OCI-LY3 (cell line): ENCODE results near the gene PDZRN3.

Source experiments
- H2AFZ ChIP-seq: fragments of 200-600, 300-600 bp; shearing (Covaris generic); 2 replicates; pipeline ENCODE4 v1.6.0; 2014; ENCODE audit warnings: antibody characterized with exemption, low read depth, low read length
- H3K27ac ChIP-seq: fragments of 200-600, 300-600 bp; sonication (generic); 2 replicates; pipeline ENCODE4 v1.5.1; 2014; ENCODE audit warnings: mild to moderate bottlenecking, low read length, moderate library complexity, mixed read lengths
- H3K27me3 ChIP-seq: fragments of 200-600, 300-600 bp; sonication (generic); 2 replicates; pipeline ENCODE4 v1.6.1; 2014; ENCODE audit warnings: low read depth, low read length, mixed read lengths
- H3K36me3 ChIP-seq: fragments of 200-600, 300-600 bp; sonication (generic); replicated peaks from 2 replicates; pipeline ENCODE3; 2014; ENCODE audit warnings: low read depth, low read length, mixed read lengths
- H3K4me1 ChIP-seq: fragments of 300-600, 200-600 bp; sonication (generic); 2 replicates; pipeline ENCODE4 v1.6.1; 2014; ENCODE audit warnings: low read length, mixed read lengths
- H3K4me2 ChIP-seq: fragments of 200-600, 300-600 bp; sonication (generic); 2 replicates; pipeline ENCODE4 v1.6.1; 2014; ENCODE audit warnings: low read length, mixed read lengths
- H3K4me3 ChIP-seq: fragments of 300-600, 200-600 bp; sonication (generic); 2 replicates; pipeline ENCODE4 v1.5.1; 2014; ENCODE audit warnings: antibody characterized with exemption, mild to moderate bottlenecking, low read length, moderate library complexity
- H3K79me2 ChIP-seq: fragments of 300-600, 200-600 bp; shearing (Covaris generic); 2 replicates; pipeline ENCODE4 v1.6.1; 2014; ENCODE audit warnings: mild to moderate bottlenecking, low read length, mixed read lengths
- H3K9ac ChIP-seq: fragments of 300-600, 200-600 bp; shearing (Covaris generic); 2 replicates; pipeline ENCODE4 v1.6.0; 2014; ENCODE audit warnings: mild to moderate bottlenecking, low read length, moderate library complexity
- H3K9me3 ChIP-seq: fragments of 200-600, 300-600 bp; shearing (Covaris generic); 2 replicates; pipeline ENCODE4 v1.6.1; 2014; ENCODE audit warnings: low read length, mixed read lengths; ENCODE audit not compliant: insufficient read depth
- H4K20me1 ChIP-seq: fragments of 200-600, 300-600 bp; sonication (generic); 2 replicates; pipeline ENCODE4 v1.6.1; 2016; ENCODE audit warnings: low read length, mixed read lengths; ENCODE audit not compliant: insufficient read depth
- CTCF ChIP-seq: fragments of 200-600, 300-600 bp; sonication (generic); IDR thresholded peaks from 2 replicates; pipeline ENCODE4 v1.5.1; 2014; ENCODE audit warnings: antibody characterized with exemption, low read length, low read depth
- EZH2phosphoT487 ChIP-seq: fragments of 200-600 bp; shearing (Covaris generic); IDR thresholded peaks from 2 replicates; pipeline ENCODE4 v1.6.1; 2018; ENCODE audit warnings: antibody characterized with exemption, mixed run types, low read depth

Gene PDZRN3

GRCh38 chr3:73548436-73548835 lies 76.3 kb downstream of the PDZRN3 start:
- no peaks in the 10 kb centered on the region for H3K27me3 ChIP-seq
- H4K20me1 ChIP-seq = no peaks in the 10 kb centered on the region
- no peaks in the 10 kb centered on the region for H3K4me1 ChIP-seq
- H3K4me2 ChIP-seq = no peak overlapping the region
- no peak overlapping the region for H3K27ac ChIP-seq
- no peaks in the 10 kb centered on the region for H3K79me2 ChIP-seq
- H2AFZ ChIP-seq = no peak overlapping the region
- TF ChIP-seq EZH2phosphoT487 = no peak
- no peak overlapping the region for H3K9ac ChIP-seq
- no peaks in the 10 kb centered on the region for H3K9me3 ChIP-seq
- no peaks in the 10 kb centered on the region for H3K36me3 ChIP-seq
- no peak overlapping the region for H3K4me3 ChIP-seq

GRCh38 chr3:73547427-73548248 lies 77.1 kb downstream of the PDZRN3 start:
- H3K9ac ChIP-seq = no peak overlapping the region
- 0 out of 2 replicates have a peak overlapping the region, but pooled peaks have one; percentile 3 for H2AFZ ChIP-seq
- H4K20me1 ChIP-seq = no peaks in the 10 kb centered on the region
- H3K79me2 ChIP-seq = no peaks in the 10 kb centered on the region
- no peaks in the 10 kb centered on the region for H3K4me1 ChIP-seq
- H3K9me3 ChIP-seq = no peaks in the 10 kb centered on the region
- H3K4me3 ChIP-seq = no peak overlapping the region
- H3K36me3 ChIP-seq = no peaks in the 10 kb centered on the region
- H3K4me2 ChIP-seq = no peak overlapping the region
- TF ChIP-seq CTCF (no peak), EZH2phosphoT487 (no peak)
- H3K27ac ChIP-seq = no peak overlapping the region
- H3K27me3 ChIP-seq = no peaks in the 10 kb centered on the region

GRCh38 chr3:73546961-73547360 lies 77.8 kb downstream of the PDZRN3 start:
- TF ChIP-seq EZH2phosphoT487 (no peak), CTCF (no peak)
- Histone ChIP-seq H3K4me1 (no peaks in the 10 kb centered on the region), H3K36me3 (no peaks in the 10 kb centered on the region), H3K27ac (no peak overlapping the region), H3K4me3 (no peak overlapping the region), H3K79me2 (no peaks in the 10 kb centered on the region), H3K9me3 (no peaks in the 10 kb centered on the region), H3K4me2 (no peak overlapping the region), H4K20me1 (no peaks in the 10 kb centered on the region), H3K27me3 (no peaks in the 10 kb centered on the region), H3K9ac (no peak overlapping the region), H2AFZ (no peak overlapping the region)

GRCh38 chr3:73543412-73543811 lies 81.3 kb downstream of the PDZRN3 start:
- H3K79me2 ChIP-seq = no peaks in the 10 kb centered on the region
- no peak overlapping the region for H3K9ac ChIP-seq
- H2AFZ ChIP-seq = no peak overlapping the region
- no peak overlapping the region for H3K4me2 ChIP-seq
- H4K20me1 ChIP-seq = no peaks in the 10 kb centered on the region
- no peak overlapping the region for H3K27ac ChIP-seq
- H3K4me1 ChIP-seq = no peaks in the 10 kb centered on the region
- no peaks in the 10 kb centered on the region for H3K9me3 ChIP-seq
- H3K4me3 ChIP-seq = no peak overlapping the region
- no peaks in the 10 kb centered on the region for H3K36me3 ChIP-seq
- no peaks in the 10 kb centered on the region for H3K27me3 ChIP-seq
- TF ChIP-seq EZH2phosphoT487 (no peak), CTCF (no peak)
